ENCODE results near the gene CNST.
A peak's percentile ranks its signal among the peaks of the same experiment; 100 is the strongest.
"Not testable (repeated sequence)": the region's sequence is repeated elsewhere in the genome, so short reads cannot be mapped to it uniquely, and the experiment has no call there.

CNST gene

DNA sequence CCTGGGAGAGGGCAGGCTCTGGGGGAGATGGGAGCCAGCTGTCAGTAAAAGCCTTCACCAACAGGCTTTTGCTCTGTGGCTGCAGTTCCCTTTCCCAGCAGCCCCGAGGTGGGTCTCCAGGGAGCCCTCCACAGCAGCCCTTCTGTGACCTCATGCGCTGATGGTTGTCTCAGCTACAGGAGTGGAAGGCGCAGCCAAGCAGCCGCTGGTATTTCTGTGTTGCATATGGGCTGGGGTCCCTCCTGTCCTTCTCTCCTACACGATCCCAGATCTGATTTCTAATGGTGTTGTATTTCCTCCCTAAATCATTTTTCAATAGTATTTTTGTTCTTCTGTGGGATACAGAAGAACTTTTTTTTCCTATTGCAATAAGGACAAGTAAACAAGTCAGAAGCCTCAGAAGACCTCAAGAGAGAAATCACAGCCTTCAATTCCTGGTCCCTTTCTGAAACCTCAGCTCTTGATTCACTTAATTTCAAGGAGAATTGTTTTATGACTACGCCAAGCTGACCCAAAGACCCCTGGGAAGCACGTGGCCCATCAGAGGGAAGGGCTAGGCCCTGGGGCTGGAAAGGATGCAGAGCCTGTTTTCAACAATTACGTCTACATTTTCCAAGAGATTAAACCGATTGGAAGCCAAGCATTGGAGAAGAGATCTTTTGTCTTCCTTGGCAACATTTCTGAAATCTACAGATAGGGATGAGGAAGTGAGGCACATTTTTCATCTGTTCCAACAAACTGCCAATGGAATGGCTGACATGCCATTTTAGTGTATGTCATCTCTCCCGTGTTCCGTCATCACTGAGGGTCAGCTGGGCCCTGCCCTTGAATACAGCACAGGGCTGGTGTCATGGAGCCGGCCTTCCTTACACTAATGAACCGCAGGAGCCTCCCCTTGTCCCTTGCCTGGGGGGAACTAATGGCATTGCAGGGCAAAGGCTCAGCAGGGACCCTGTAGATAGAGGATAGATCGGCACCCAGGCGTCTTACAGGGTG, 115.9 kb downstream of the CNST start:
- FAIRE-seq: no peak

DNA sequence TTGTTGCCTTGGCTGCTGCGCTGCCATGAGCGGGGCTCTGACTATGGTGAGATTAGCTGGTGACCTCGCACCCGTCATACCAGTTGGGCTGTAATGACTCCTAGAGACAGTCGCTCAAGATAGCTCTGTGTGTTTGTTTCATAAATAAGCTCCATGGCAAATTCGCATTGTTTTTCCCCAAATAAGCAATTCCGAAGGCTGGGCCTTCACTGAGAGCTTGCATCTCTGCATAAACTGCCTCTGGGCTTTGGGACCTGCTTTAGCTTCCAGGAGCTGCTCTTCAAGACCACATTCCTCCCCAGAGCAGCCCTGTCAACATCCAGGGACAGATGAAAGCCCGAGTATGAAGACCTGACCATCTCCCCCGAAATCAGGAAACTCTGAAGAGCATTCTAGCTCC, 117.3 kb downstream of the CNST start:
- no peak for FAIRE-seq

- FAIRE-seq: no peak
Observed at GRCh38 chr1:246687002-246687401, 120.7 kb downstream of the CNST start.

DNA sequence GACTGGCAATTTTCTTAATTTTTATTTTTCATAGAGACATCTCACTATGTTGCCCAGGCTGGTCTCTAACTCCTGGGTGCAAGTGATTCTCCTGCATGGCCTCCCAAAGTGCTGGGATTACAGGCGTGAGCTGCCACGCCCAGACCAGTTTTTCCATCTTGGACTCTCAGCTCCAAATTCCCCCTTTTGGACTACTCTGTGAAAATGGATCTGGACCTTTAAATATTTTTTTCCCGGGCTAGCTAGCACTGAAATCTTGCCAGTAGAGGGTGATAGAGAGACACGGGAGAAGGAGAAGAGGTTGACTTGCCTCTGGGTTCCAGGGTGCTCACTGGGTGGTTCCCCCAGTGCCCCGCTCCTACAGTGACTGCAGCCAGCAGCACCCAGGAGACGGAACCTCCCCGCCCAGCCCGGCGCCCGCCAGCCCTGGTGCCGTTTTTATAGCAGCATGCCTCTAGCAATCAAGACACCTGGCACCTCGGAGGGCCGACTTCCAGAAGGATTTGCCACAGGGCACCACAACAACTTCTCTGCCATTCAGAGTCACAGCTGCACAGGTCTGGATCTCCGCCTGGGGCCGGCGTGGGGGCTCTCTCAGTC, 123.3 kb downstream of the CNST start:
- FAIRE-seq: no peak

- no peak for FAIRE-seq
Observed at GRCh38 chr1:246690100-246690499, 123.8 kb downstream of the CNST start.

DNA sequence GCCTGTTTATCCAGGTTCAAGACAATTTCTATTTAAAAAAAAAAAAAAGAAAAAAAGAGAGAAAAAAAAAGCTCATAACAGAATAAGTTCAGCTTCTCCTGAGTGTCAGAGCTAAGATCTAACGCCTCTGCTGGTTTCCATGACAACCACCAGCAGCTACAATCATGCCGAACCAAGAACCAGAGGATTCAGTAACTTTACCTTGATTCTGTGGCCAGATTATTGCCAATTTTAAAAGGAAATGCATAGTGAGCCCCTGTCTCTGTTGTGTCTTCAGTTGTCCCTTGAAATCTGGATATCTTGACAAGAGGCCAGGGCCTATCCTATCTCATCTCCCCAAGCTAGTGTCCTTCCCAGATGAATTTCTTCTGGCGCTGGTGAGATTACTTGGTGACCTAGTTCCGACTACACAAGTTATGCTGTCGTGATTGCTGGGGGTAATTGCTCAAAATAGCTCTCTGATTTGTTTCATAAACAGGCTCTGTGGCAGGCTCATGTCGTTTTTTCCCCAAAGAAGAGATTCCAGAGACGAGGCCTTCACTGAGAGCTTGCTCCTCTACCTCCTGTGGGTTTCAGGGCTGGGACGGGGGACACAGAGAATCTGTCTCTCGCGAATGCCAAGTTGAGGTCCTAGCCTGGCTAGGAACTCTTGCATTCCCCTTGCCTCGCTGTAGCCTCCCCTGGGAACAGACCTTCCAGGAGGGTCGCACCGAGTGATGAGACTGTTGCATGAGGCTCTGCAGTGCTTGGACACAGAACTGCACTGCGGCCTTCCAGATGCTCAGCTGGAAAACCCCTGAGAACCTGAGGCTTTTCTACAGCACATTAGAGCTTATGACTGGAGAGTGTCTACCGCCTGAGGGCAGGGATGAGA, 125.6 kb downstream of the CNST start:
- no peak for FAIRE-seq

DNA sequence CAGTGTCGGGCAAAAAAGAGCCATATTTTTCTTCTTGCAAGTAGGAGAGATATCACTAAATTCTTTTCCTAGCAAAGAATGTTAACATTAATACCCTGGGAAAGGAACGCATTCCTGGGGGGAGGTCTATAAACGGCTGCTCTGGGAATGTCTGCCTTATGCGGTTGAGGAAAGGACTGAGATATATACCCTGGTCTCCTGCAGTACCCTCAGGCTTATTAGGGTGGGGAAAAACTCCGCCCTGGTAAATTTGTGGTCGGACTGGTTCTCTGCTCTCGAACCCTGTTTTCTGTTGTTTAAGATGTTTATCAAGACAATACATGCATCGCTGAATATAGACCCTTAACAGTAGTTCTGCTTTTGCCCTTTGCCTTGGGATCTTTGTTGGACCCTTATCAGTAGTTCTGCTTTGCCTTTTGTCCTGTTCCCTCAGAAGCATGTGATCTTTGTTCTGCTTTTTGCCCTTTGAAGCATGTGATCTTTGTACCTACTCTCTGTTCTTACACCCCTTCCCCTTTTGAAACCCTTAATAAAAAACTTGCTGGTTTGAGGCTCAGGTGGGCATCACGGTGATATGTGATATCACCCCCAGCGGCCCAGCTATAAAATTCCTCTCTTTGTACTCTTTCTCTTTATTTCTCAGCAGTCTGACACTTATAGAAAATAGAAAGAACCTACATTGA, 128.1 kb downstream of the CNST start:
- FAIRE-seq: not testable (repeated sequence)

DNA sequence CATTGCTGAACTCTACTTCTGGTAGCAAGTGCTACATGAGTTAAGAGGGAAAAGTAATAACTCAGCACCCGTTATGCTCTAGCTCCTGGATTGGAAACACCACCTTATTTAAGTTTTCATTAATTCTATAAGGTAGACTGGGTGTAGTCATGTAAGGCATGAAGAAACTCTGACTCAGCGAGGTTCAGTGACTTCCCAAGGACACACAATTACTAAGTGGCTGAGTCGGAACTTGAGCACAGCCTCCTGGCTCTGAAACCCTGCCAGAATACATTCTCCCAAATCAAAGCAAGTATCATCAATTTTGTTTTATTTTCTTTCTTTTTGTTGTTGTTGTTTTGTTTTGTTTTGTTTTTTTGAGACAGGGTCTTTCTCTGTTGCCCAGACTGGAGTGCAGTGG, 128.9 kb downstream of the CNST start:
- no peak for FAIRE-seq

GRCh38 chr1:246695666-246696065, 129.4 kb downstream of the CNST start:
- no peak for FAIRE-seq

DNA sequence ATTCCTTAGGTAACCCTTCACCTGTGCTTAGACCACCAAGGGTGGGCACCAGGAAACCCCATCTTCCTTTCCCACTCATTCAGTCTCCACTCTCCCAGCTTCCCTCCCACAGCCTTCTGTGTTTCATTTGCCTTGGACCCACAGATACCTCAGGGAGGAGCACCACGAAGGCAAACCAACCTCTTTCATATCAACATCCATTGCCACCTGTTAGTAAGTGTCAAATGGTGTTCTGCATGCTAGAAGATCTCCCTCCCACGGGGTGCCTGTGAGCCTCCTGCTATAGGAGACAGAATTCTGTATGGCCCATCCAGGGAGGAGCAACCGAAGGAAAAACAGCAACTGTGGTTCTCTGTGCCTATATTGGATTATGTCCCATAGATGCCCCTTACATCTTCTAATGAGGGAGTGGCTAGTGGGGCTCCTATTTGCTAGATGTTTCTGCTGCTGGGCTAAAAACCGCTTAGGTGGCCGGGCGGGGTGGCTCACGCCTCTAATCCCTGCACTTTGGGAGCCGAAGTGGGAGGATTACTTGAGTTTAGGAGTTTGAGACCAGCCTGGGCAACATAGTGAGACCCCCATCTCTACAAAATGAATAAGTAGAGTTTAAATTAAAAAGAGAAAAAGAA, 132.3 kb downstream of the CNST start:
- FAIRE-seq: no peak

DNA sequence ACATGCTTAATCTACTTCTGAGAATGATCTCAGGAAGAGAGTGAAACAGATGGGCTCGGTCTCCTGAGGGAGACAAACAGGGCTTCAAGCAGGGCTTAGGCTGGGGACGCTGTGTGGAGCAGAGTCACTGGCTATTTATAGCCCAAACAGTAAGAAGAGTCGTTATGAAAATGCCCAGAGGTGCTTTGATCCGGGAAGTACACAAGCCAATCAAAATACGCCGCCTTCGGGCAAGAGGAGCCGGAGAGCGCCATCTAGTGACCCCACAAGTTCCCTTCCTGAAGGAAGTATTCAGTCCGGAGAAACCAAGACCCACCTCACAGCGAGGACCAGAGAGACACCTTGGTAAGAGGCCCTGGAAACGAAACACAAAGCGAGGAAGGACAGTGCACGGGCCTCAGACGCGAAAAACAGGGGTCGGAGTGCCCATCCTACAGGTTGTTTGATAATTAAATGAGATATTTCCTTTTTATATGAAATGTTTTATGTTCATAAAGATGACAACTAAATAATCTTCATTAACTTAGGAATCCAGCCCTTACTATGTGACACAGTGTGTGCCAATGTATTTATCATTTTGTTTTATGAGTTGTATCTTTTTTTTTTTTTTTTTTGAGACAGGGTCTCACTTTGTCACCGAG, 133.0 kb downstream of the CNST start:
- FAIRE-seq: peak; percentile 74

DNA sequence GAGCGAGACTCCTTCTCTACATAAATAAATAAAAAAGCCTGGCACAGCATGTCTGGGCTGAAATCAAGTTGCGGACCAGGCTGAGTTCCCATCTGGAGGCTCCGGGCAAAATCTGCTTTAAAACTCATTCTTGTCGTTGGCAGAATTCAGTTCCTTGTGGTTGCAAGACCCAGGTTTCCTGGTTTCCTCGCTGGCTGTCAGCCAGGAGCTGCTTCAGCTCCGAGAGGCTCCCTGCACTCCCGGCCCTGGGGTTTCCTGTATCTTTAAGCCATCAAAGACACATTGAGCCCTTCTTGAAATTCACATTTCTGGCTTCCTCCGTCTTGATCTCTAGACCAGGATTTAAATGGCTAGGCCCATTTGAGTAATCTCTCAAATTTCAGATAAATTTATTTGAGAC, 137.3 kb downstream of the CNST start:
- FAIRE-seq: no peak

DNA sequence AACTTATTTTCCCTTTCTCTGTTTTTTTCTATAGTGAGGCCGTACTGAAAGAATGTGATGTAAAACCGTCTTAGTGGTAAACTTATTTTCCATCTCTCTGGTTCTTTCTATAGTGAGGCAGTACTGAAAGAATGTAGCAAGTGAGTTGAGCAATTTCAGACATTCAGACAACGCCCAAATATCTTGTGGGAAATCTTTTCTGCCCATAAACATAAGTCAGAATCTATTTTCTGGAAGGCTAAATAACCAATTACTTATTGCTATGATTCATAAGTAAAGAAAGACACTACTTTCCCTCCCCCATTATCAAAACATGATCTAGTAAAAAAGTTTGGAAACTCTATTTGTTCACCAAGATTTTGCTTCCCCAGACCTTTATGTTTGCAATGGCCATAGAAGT, 139.1 kb downstream of the CNST start:
- no peak for FAIRE-seq

DNA sequence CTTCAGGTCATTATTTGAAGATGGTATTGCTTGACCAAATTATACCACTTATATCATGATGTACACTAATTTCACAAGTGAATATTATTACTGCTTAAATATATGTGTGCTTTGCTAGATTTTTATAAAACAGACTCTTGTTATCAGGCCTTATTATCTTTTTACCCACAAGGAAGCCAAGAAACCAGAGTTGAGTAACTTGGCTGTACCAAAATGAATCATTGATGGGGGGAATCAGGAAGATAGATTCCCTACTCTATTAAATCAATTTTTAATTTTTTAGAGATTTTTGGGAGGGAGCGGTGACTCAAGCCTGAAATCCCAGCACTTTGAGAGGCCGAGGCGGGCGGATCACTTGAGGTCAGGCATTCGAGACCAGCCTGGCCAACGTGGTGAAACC, 141.9 kb downstream of the CNST start:
- FAIRE-seq: no peak

DNA sequence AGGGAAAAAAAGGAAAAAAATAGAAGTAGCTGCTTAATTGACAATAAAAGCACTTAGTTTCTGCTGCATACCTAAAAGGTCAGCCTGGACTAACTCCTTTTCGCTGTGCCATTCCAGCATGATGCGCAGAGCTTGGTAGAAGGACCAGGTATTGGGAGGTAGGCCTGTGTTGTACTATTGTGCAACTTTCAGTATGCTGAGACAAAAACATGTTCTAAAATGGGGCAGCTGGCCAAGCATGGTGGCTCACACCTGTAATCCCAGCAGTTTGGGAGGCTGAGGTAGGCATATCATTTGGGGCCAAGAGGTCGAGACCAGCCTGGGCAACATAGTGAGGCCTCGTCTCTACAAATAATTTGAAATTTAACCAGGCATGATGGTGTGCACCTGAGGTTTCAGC, 142.9 kb downstream of the CNST start:
- FAIRE-seq: no peak

DNA sequence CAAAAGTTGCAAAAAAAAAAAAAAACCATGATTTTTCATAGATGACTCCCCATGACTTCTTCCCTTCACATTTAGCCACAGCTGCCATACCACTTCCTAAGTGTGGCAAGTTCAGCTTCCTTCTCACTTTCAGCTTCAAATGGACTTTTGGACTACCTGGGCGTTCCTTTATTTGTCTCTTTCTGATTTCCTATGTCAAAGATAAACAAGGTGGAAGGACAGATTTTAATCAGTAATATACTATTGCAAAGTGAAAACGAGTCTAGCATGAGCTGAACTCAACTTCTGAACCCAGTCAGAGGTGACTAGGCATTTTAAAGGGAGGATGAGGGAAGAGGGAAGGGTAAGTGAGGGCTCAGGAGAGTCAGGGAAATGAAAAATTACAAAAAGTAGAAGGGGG, 143.6 kb downstream of the CNST start:
- no peak for FAIRE-seq

- FAIRE-seq: no peak
Observed at GRCh38 chr1:246711548-246712003, 145.3 kb downstream of the CNST start.

GRCh38 chr1:246712428-246712827, 146.2 kb downstream of the CNST start:
- FAIRE-seq: not testable (repeated sequence)

Measured in G401.6 (cell line).